WTC11 (cell line): Measurements from ENCODE around the gene TRAF2.

Source experiments
- MAX ChIP-seq: sonication (generic); formaldehyde crosslinking; IDR thresholded peaks from 2 replicates; pipeline ENCODE4 v1.8.0; 2022; ENCODE audit warnings: mild to moderate bottlenecking, missing genetic modification reagents
- NR1H2 ChIP-seq: sonication (generic); formaldehyde crosslinking; IDR thresholded peaks from 2 replicates; pipeline ENCODE4 v1.9.0; 2021; ENCODE audit warnings: mild to moderate bottlenecking, moderate library complexity, missing genetic modification reagents
- TEAD4 ChIP-seq: sonication (generic); formaldehyde crosslinking; IDR thresholded peaks from 2 replicates; pipeline ENCODE4 v1.8.0; 2022; ENCODE audit warnings: mild to moderate bottlenecking, missing genetic modification reagents

GRCh38 chr9:136900556-136900955 lies 14.2 kb downstream of the TRAF2 start:
- TF ChIP-seq TEAD4 (CRISPR knock-in tag) = no peak
- no peak for TF ChIP-seq MAX
- TF ChIP-seq NR1H2 (CRISPR knock-in tag) = no peak
